Measurements from ENCODE around the gene SLC39A3.

SLC39A3 gene

DNA sequence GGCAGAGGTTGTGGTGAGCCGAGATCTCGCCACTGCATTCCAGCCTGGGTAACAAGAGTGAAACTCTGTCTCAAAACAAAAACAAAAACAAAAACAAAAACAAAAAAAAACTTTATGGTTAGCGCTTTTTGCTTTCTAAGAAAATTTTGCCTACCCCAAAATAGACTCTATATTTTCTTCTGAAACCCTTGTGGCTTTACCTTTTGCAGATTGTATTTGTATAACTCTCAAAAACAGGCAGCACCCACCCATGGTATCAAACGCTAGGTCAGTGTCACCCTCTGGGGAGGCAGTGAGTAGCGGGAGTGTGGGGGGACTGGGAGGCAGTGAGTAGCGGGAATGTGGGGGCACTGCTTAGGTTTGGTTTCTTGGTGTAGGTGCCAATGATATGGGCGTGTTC is 7.5 kb upstream of the SLC39A3 start:
- no peak for DNase-seq (ENCODE audit: low spot score)

- DNase-seq (ENCODE audit: low spot score): no peak
Observed at GRCh38 chr19:2744113-2744512, 4.3 kb upstream of the SLC39A3 start.

DNA sequence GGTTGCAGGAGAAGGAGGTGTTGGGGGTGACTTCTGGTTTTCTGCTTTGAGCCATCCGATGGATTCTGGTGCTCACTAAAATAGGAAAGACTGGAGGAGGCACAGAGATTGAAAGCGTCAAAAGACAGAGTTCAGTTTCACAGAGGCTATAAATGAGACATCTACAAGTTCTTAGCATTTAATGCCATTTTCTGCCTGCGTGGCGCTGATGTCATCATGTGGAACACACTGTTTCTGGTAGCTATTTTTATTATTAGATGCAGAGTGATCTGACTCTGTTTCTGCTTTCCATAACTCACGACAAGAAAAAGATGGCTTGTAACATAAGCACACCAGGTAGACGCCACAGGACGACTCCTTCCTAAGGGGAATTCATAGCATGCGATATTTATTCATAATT is 3.3 kb upstream of the SLC39A3 start:
- no peak for DNase-seq (ENCODE audit: low spot score)

DNA sequence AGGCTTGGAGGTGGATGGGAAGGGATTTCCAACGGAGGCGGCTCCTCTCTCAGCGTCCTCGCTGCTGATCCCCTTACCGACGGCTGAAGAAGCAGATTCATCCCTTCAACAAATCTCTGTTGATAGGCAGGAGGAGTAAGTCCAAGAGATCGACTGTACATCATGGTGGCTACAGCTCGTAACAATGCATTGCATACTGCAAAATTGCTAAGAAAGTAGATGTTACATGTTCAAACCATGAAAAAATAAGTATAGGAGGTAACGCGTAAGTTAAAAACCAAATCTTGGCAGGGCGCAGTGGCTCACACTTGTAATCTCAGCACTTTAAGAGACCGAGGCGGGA is 468 bp upstream of the SLC39A3 start:
- no peak for DNase-seq (ENCODE audit: low spot score)

GRCh38 chr19:2736550-2737190 is 3.1 kb downstream of the SLC39A3 start:
- no peak for DNase-seq (ENCODE audit: low spot score)

GRCh38 chr19:2735374-2735773 is 4.4 kb downstream of the SLC39A3 start:
- no peak for DNase-seq (ENCODE audit: low spot score)

DNA sequence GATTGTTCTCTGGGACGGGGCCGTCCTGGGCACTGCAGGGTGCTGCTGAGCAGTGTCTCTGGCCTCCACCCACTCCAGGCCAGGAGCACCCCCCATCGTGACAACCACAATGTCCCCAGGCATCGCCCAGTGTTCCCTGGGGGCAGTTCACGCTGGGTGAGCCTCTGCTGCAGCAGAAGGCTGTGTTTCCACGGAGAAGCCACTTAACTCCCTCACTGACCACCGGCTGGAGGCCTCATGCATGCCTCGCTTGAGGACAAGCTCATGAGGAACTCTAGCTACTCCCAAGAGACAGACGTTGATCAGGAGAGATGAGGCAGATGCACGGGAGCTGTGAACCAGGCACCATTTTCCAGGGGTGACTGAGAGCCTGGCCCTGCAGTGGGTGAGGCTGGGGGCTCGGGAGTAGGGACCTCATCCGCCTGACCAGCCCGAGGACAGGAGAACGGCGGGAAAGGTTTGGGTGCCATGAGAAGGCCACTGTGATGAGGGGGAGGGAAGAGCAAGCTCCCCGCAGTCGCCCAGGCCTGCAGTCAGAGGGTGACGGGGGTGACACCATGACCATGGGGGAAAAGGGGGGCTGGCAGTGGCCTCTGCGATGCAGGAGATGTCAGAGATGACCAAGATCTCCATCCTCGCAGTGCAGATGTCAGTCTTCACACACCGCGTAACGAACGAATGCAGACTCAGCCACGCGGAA is 5.1 kb downstream of the SLC39A3 start:
- DNase-seq (ENCODE audit: low spot score): no peak

GRCh38 chr19:2733930-2734588 is 5.8 kb downstream of the SLC39A3 start:
- no peak for DNase-seq (ENCODE audit: low spot score)

- DNase-seq (ENCODE audit: low spot score): no peak
Observed at GRCh38 chr19:2732883-2733282, 6.9 kb downstream of the SLC39A3 start.

DNA sequence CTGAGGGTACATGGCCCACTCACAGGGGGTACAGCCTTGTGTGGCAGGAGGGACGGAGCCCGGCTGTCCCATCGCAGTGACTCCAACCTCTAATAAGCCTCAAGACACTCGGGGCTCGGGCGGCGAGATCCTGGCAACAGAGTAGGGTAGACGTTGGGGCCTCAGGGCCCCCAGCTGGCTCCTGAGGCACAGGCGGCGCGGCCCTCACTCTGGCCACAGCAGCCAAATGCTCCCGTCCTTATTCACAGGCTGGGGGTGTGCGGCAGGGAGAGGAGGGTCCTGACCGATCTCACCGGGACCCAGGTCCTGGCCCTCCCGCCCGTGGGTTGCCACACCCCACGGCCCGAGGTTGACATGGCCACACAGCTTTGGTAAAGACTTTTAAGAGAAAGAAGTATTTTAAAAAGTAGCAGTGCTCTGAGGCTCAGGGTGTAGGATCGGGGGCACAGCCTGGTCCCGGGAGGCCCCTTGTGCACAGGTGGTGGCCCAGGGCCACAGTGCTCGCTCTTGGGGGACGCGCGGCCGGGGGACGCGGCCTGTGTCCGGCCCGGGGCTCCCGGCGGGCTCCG is 7.6 kb downstream of the SLC39A3 start:
- DNase-seq (ENCODE audit: low spot score): no peak

- no peak for DNase-seq (ENCODE audit: low spot score)
Observed at GRCh38 chr19:2731181-2731995, 8.4 kb downstream of the SLC39A3 start.

- no peak for DNase-seq (ENCODE audit: low spot score)
Observed at GRCh38 chr19:2729943-2730818, 9.6 kb downstream of the SLC39A3 start.

DNA sequence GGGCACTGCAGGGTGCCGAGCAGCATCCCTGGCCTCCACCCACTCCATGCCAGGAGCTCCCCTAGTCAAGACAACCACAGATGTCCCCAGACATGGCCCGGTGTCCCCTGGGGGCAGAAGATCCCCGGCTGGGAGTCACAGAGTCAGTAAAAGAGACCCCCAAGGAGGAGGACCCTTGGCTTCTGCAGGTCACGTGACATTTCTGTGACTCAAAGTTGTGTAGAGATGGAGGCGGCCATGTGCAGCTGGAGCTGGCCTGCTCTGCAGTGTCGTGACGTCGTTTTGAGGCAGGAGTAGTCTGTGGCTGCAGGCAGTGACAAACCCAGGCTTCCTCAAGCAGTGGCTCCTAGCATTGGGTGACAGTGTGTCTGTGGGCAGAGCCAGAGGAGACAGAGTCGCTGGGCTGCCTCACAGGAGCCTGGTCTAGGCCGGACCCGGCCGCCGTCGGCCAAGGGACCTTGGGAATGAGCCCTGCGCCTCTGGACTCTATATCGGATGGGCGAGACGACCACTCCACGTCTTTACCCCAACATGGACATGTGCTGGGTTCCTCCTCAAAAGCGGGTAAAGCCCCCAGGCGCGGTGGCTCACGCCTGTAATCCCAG is 10.9 kb downstream of the SLC39A3 start:
- no peak for DNase-seq (ENCODE audit: low spot score)

DNA sequence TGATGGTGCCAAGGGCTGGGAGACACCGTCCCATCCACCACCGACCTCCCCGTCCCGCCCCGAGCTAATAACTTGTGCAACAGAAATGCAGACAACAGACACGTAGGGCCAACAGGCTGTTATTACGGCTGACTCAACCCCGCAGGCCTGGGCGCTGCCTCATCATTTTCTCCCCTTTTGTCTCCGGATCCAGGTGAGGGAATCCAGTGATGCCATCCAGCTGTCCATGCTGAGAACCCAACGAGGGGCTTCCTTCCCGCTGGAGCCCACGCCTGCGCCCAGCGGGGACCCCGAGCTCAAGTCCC is 12.2 kb downstream of the SLC39A3 start:
- DNase-seq (ENCODE audit: low spot score): no peak

- no peak for DNase-seq (ENCODE audit: low spot score)
Observed at GRCh38 chr19:2726904-2727639, 12.7 kb downstream of the SLC39A3 start.

- no peak for DNase-seq (ENCODE audit: low spot score)
Observed at GRCh38 chr19:2726160-2726855, 13.5 kb downstream of the SLC39A3 start.

DNA sequence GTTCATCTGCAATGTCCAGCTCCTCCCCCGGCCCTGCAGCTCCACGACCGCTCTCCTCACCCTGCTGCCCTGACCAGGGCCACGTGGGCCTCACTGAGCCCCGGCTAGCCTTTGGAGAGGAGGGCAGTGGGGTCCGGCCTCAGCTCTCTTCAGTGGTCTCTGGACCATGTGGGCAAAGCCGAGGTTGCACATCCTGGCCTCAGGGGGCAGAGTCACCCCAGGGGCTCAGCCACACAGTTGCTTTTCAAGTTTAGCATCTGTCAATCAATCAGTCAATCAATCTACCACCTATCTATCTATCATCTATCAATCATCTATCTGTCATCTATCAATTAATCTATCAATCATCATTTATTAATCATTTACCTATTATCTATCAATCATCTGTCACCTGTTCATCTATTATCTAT is 15.7 kb downstream of the SLC39A3 start:
- DNase-seq (ENCODE audit: low spot score): no peak

DNA sequence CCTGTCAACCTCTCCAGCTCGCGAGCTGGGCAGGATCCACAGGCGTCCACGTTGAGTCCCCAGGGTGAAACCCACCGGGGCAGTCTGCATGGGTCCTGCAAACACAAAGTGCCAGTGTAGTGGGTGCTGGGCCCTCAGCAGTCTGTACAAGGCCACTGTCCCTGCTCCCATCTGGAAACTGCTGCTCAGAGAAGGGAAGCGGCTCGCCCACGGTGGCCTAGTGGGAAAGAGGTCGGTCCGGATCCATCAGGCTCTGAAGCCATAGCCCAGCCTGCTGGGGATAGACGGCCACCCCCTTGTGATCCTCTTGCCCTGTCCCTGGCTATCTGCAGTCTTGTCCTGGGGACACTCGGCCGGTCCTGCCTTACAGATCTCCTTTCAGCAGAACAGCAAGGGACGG is 16.1 kb downstream of the SLC39A3 start:
- no peak for DNase-seq (ENCODE audit: low spot score)

DNA sequence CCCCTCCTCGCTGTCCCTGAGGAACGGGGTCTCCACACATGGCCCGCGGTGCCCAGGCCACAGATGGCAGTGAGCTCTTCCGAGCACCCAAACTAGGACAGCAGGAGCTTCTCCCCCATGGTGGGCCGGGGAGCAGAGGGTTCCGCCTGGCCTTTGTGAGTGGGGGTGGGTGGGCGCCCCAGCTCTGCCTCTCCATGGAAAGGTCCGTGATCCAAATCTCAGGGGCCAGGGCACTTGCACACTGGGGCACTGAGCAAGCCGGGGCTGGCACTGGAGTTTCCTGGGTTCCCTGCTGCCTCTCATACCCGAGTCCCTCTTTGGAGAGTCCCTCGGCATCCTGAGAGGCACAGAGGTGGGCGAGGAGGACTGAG is 16.5 kb downstream of the SLC39A3 start:
- no peak for DNase-seq (ENCODE audit: low spot score)

All from AG08395 (cell line).